Measurements from ENCODE around the gene PURA.

GRCh38 chr5:140135127-140135526, 21.2 kb downstream of the PURA start:
- TF ChIP-seq CTCF (IDR thresholded peaks at IDR 0.05; ENCODE audit: poor library complexity, severe bottlenecking) (no peak), POLR2AphosphoS5 (IDR thresholded peaks at IDR 0.05) (no peak), EZH2 (IDR thresholded peaks at IDR 0.05; ENCODE audit: borderline replicate concordance, insufficient read depth, low read length, poor library complexity, severe bottlenecking) (no peak)
